Measurements from ENCODE around the gene RANBP9.

Gene RANBP9

GRCh38 chr6:13593720-13594119 lies 117.9 kb downstream of the RANBP9 start:
- no peak for DNase-seq

DNA sequence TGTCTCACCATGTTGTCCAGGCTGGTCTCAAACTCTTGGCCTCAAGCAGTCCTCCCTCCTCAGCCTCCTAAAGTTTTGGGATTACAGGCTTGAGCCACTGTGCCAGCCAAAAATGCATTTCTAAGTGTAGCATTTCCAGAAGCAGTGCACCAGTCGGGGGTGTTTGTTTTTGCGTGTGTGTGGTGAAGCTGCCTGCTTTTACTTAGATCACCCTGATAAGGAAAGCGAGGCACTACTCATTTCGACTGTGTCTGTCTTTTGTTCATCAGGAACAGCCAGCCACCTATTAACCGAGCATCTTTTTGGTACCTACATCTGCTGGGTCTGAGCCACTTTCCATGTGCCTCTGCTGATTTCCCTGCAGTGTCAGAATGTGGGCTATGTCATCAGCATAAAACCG lies 118.5 kb downstream of the RANBP9 start:
- DNase-seq: no peak

DNA sequence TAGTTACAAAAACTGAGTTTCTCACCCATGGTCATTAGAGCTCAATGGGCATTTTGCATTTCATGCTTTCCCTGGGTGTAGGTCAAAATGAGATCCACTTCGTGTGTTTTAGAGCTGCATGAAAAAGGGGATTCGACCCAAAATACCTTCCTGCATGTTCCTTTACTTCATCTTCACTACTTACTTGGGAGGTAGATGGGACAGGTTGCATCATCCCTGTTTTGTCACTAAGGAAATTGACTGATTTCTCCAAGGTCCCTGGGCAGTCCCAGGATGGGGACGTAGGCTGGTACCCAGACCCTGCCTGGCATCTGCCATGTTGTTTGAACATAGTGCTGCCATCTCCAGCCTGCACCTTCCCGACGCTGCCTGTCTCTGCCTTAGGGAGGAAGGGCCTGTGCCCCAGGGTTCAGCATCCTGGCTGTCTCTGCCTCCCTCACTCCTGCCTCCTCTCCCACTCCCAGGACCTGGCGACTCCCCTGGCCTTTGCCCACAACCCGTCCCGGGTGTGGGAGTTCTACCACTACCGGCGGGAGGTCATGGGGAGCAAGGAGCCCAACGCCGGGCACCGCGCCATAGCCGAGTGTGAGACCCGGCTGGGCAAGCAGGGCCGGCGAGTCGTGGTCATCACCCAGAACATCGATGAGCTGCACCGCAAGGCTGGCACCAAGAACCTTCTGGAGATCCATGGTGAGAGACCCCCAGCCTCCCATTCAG lies 120.3 kb downstream of the RANBP9 start:
- no peak for DNase-seq

DNA sequence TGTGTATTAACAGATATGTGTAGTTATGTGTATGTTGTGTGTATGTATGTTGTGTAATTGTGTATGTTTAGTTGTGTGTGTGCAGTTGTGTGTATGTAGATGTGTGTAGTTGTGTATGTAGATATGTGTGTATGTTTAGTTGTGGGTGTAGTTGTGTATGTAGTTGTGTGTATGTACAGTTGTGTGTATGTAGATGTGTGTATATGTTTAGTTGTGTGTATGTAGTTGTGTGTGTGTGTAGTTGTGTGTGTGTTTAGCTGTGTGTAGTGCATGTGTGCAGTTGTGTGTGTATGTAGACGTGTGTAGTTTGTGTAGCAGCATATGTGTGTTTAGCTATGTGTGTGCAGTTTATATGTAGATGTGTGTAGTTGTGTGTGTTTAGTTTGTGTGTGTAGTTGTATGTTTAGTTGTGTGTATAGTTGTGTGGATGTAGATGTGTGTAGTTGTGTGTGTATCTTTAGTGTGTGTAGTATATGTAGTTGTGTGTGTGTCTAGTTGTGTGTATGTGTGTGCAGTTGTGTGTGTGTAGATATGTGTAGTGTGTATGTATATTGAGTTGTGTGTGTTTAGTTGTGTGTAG lies 121.0 kb downstream of the RANBP9 start:
- DNase-seq: no peak

- DNase-seq: no peak
These were observed 121.8 kb downstream of the RANBP9 start for GRCh38 chr6:13589801-13590200.

GRCh38 chr6:13586603-13587542 lies 124.8 kb downstream of the RANBP9 start:
- DNase-seq: no peak

DNA sequence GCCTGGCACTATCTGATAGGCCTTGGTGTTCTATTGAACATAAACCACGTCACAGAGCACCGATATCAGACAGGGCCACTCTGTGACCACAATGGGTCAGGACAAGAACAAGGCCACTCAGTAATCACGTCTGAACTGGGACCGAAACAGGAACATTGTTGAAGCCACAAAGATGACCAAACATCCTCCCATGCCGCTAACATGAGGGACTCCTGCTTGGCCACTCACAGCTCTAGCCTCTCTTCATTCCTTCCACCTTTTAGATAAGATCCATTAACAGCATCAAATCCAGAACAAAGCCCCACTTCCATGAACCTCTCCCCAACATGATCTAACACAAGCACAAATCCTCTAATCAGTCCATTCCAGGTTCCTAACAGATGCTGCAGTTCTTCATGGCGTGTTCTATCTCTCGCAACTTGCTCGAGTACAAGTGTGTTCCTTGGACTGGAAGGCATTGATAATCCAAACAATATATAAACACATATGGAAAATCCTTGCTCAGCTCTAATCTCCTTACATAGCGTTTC lies 129.9 kb downstream of the RANBP9 start:
- no peak for DNase-seq

DNA sequence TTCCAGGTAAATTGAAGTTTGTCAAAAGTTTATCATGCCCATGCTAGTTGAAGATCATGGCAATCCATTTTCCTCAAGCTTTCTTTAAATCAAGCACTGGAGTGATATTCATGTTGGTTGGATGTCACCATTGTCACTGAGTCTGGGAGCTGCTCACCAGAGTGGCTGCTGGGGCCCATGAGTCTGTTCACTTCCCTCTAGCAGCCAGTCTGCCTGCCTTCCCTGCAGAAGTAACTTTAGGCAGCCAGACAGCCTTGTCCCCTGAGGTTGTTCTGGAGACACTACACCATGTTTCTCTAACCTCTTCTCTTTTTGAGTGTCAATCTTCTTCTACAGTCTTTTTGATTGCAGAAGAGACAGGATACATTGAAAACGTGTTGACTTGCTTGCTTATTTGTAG lies 131.7 kb downstream of the RANBP9 start:
- no peak for DNase-seq

- DNase-seq: no peak
These were observed 133.7 kb downstream of the RANBP9 start for GRCh38 chr6:13577926-13578325.

- no peak for DNase-seq
These were observed 135.6 kb downstream of the RANBP9 start for GRCh38 chr6:13576017-13576416.

DNA sequence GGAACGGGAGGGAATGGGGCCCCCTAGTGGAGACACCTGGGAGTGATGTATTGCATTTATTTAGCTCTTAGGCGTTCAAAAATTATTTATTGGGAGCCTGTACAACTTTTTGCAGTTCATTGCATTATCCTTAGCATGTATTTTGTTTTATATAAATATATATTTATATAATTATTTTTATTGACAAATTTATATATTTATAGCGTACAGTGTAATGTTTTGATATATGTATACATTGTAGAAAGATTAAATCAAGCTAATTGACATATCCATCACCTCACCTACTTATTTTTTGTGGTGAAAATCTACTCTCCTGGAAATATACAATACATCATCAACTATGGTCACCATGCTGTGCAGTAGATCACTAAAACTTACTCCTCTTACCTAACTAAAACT lies 136.3 kb downstream of the RANBP9 start:
- DNase-seq: peak; percentile 66

- DNase-seq: peak; percentile 60
These were observed 136.9 kb downstream of the RANBP9 start, which contains the start of gene SIRT5 for GRCh38 chr6:13574571-13575376. Gene SIRT5 (plus strand): TSS chr6:13574601. CDS start chr6:13584111, 9,510 bp downstream.

DNA sequence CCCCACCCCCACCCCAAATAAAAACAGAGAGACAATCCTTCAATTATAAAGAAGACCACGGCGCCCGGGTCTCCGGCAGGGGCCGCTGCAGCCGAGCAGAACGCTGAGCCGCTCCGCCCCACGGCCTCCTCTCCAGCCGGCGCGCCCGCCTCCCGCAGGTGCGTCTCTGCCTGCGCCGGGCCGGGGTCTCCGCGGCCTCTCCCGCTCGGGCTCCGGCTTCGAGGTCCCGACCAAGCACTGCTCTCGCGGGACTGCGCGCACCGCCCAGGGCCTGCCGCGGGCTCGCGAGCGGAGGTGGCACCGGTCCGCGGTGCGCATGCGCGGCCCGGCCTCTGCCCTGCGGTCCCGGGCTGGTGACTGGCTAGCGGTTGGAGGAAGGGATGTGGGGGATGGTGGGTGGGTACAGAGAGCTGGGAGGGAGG lies 137.5 kb downstream of the RANBP9 start:
- DNase-seq: peak; percentile 92

- DNase-seq: peak; percentile 5
These were observed 137.9 kb downstream of the RANBP9 start for GRCh38 chr6:13573669-13574110.

DNA sequence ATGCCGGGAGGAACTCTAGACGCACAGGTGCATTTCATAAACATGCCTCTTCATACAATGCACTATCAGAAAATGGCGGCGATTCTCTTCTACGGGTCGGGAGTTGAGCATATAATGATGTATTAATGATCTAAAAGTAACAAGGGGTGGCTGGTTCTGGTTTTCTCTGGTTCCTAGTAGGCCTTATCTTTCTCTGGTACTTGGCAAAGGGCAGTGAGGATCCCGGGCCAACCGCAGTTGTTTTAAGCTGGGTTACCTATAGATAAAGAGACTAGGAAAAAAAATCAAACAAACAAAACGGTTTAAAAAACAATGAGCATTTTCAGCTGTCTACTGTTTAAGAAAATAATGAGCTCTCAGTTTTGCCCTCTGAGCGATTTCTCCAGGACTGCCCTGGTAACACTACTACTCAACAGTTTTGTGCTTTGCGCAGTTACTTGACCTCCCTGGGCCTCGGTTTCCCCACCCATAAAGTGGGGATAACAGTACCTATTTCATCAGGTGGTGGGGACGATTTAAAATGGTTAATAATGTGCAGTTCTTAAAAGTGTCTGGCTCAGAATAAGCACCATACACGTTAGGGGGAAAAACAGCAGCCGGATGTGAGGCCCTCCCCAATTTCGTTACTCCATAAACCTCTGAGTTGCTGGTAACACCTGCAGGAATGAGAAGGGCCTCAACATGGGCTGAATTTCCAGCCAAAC lies 138.5 kb downstream of the RANBP9 start:
- no peak for DNase-seq

DNA sequence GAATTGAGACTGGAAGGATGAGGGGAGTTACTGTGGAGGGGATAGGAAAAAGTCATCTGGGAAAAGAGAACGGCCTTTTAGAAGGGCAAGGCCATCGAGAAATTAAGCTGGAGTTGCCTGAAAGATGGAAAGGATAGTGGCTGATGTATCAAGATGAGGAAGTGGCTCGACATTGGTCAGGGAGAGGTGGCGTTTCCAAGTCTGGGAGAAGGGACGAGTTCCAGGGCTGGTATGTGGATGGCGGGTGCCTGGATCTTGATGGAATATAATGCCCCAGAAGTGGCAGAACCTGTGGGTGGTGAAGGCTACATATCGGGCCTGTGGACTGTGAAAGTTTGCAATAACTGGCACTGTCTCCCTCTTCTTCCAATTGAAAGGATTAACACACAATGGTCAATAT lies 139.4 kb downstream of the RANBP9 start:
- no peak for DNase-seq
